HUES48 (cell line): ENCODE results near the gene PCYOX1L.

Experiments
- H3K27ac ChIP-seq: one replicate; pipeline ENCODE4 v1.7.0; 2013; ENCODE audit warnings: low read depth, low read length, inconsistent platforms
- H3K27me3 ChIP-seq: 2 replicates; pipeline ENCODE4 v1.6.1; 2013; ENCODE audit warnings: mild to moderate bottlenecking, low read length; ENCODE audit not compliant: control insufficient read depth, insufficient read depth
- H3K36me3 ChIP-seq: 2 replicates; pipeline ENCODE4 v1.6.1; 2013; ENCODE audit warnings: low read length; ENCODE audit not compliant: control insufficient read depth, insufficient read depth
- H3K4me1 ChIP-seq: 2 replicates; pipeline ENCODE4 v1.6.1; 2013; ENCODE audit warnings: mild to moderate bottlenecking, low read length; ENCODE audit not compliant: control insufficient read depth, insufficient read depth
- H3K4me3 ChIP-seq: 2 replicates; pipeline ENCODE4 v1.5.1; 2013; ENCODE audit warnings: mild to moderate bottlenecking, low read depth, low read length
- H3K9ac ChIP-seq: 2 replicates; pipeline ENCODE4 v1.6.1; 2013; ENCODE audit warnings: mild to moderate bottlenecking, low read depth, low read length, moderate library complexity
- H3K9me3 ChIP-seq: 2 replicates; pipeline ENCODE4 v1.6.1; 2013; ENCODE audit warnings: low read length; ENCODE audit not compliant: control insufficient read depth, insufficient read depth

Gene PCYOX1L

DNA sequence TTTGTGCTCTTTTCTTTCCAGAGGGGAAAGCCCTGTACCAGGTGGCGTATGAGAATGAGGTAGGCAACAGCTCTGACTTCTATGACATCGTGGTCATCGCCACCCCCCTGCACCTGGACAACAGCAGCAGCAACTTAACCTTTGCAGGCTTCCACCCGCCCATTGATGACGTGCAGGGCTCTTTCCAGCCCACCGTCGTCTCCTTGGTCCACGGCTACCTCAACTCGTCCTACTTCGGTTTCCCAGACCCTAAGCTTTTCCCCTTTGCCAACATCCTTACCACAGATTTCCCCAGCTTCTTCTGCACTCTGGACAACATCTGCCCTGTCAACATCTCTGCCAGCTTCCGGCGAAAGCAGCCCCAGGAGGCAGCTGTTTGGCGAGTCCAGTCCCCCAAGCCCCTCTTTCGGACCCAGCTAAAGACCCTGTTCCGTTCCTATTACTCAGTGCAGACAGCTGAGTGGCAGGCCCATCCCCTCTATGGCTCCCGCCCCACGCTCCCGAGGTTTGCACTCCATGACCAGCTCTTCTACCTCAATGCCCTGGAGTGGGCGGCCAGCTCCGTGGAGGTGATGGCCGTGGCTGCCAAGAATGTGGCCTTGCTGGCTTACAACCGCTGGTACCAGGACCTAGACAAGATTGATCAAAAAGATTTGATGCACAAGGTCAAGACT, 10.3 kb downstream of the PCYOX1L start:
- Histone ChIP-seq H3K9me3 (no peaks in the 10 kb centered on the region), H3K27me3 (no peaks in the 10 kb centered on the region), H3K4me3 (no peak overlapping the region), H3K9ac (no peak overlapping the region), H3K27ac (no peak overlapping the region), H3K36me3 (0 out of 2 replicates have a peak, but pooled peaks cover 4% of the 10 kb centered on the region), H3K4me1 (no peaks in the 10 kb centered on the region)

DNA sequence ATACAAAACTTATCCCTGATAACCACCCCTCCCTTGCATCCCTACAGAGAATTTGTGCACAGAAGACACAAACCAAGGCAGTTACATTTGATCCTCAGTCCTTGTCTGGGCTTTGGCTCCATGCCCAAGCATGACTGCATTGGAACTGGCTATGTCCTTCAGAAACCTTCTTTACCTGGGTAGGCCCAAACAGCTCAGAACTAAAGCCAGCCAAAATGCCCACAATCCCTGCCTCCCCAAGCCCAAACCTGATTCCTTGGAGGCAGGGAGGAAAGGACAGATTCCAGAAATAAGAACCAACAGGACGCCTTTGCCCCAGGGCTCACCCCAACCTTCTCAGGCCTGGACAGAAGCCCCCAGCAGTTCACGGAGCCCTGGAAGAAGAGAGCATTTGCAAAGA, 13.0 kb downstream of the PCYOX1L start:
- H3K9me3 ChIP-seq = no peaks in the 10 kb centered on the region
- H3K27ac ChIP-seq = no peak overlapping the region
- no peak overlapping the region for H3K9ac ChIP-seq
- 0 out of 2 replicates have a peak, but pooled peaks cover 4% of the 10 kb centered on the region for H3K36me3 ChIP-seq
- H3K4me1 ChIP-seq = no peaks in the 10 kb centered on the region
- no peak overlapping the region for H3K4me3 ChIP-seq
- H3K27me3 ChIP-seq = no peaks in the 10 kb centered on the region

DNA sequence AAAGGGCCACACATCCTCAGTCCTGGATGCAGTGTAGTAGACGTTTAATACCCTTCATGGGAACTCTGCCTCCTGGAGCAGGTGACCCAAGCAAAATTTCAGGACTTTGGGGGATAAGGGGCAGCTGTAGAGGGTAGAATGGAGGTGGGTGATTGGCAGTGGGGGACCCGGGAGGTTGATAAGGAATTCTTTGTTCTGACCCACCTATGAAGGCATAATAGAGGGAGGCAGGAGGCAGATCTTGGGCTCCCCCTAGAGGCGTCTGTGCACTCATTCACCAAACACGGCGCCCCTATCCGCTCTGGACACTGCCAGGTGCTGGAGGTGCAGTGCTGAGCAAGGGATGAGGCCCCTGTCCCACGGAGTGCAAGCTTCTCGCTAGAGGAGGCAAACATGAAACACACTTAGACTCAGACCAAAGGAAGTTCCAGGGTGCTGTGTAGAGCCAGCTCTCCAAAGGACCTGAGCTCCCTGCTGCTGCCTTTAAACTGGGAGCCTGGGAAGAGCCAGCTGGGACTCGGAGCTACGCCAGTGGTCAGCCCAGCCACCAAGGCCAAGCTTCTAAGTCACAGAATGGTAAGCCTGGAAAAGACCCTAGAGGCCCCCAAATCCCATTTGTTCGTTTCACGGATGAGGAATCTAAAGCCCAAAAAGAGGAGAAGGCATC, 13.6 kb downstream of the PCYOX1L start:
- Histone ChIP-seq H3K4me3 (no peak overlapping the region), H3K9me3 (no peaks in the 10 kb centered on the region), H3K9ac (no peak overlapping the region), H3K36me3 (0 out of 2 replicates have a peak, but pooled peaks cover 4% of the 10 kb centered on the region), H3K27me3 (no peaks in the 10 kb centered on the region), H3K27ac (no peak overlapping the region), H3K4me1 (no peaks in the 10 kb centered on the region)

DNA sequence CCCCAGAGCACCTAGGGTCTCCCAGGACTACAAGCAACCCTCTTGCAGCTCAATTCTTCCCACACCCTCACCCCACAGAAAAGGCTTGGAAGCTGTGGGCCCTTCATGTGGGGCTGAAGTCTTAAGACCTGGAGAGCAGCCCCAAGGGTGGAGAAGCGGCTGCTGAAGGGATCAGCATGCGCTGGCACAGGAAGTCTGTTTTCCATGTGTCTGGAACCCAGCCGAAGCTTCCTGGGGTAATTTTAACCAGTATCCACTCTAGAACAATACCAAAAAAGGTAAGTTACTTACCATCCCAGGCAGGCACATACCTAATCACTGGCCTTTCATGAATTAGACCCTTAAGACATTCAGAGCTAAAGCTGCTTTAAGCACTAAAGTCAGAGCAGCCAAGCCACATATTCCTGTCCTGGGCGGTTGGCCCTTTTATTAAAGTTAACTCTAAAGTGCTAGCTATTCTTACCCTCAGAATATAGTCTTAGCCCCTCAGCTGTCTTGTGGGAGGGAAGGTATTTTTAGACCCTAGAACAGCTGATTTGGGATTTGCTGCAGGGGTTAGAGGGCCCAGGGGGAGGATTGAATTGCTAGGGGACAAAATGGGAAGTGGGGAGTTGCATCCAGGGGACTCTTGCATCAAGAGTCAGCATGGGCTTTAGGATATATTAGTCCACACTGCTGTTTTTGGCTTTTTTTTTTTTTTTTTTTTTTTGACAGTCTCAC, 14.4 kb downstream of the PCYOX1L start:
- Histone ChIP-seq H3K4me3 (no peak overlapping the region), H3K27me3 (no peaks in the 10 kb centered on the region), H3K4me1 (no peaks in the 10 kb centered on the region), H3K9ac (no peak overlapping the region), H3K36me3 (0 out of 2 replicates have a peak, but pooled peaks cover 4% of the 10 kb centered on the region), H3K27ac (no peak overlapping the region), H3K9me3 (no peaks in the 10 kb centered on the region)

DNA sequence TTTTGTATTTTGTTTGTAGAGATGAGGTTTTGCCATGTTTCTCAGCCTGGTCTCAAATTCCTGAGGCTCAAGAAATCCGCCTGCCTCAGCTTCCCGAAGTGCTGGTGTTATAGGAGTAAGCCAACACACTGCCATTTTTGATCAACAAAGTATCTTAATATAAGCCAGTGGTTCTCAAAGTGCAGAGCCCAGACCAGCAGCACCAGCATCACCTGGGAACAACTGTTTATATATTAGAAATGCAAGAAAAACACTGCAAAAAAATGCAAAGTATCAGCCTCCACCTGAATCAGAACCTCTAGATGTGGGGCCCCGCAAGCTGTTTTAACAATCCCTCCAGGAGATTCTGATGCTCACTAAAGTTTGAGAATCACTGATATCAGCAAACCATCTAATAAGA, 15.1 kb downstream of the PCYOX1L start:
- Histone ChIP-seq H3K36me3 (0 out of 2 replicates have a peak, but pooled peaks cover 4% of the 10 kb centered on the region), H3K27me3 (no peaks in the 10 kb centered on the region), H3K4me3 (no peak overlapping the region), H3K4me1 (no peaks in the 10 kb centered on the region), H3K9ac (no peak overlapping the region), H3K27ac (no peak overlapping the region), H3K9me3 (no peaks in the 10 kb centered on the region)

DNA sequence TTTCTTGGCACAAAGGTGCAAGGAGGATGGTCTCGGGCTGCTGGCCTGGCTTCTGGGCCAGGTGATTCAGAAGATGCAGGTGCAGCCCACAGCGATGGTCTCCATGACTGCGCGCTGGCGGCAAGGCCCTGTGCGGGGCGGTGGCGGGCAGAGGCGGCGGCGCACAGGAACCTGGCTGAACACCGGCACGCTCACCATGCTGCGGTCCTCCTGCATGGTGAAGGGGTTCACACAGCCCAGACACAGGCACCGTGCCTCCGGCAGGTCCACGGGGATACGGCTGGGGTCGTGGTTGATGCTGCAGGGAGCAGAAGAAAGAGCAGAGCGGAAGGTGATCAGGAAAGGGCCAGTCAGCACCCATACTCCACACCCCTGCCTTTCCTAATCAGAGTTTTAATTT, 16.5 kb downstream of the PCYOX1L start:
- H3K27ac ChIP-seq = no peak overlapping the region
- no peaks in the 10 kb centered on the region for H3K4me1 ChIP-seq
- no peaks in the 10 kb centered on the region for H3K27me3 ChIP-seq
- H3K9ac ChIP-seq = no peak overlapping the region
- no peaks in the 10 kb centered on the region for H3K9me3 ChIP-seq
- no peaks in the 10 kb centered on the region for H3K36me3 ChIP-seq
- H3K4me3 ChIP-seq = no peak overlapping the region

DNA sequence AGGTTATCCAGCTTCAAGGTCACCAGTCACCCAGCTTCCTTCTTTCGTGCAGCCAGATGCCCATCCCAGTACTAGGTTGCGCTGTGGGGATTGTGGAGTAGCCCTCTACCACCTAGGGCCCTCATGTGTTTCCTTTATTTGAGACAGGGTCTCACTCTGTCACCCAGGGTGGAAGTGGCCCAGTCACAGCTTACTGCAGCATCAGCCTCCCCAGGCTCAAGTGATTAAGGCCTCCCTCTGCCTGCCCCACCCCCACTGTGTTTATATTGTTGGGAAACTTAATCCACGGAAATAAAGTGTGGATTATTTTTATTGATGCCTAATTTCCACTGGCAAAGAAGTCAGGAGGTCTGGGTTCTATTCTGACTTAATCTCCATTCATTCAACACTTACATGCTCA, 17.0 kb downstream of the PCYOX1L start:
- Histone ChIP-seq H3K27me3 (no peaks in the 10 kb centered on the region), H3K9ac (no peak overlapping the region), H3K4me3 (no peak overlapping the region), H3K4me1 (no peaks in the 10 kb centered on the region), H3K9me3 (no peaks in the 10 kb centered on the region), H3K27ac (no peak overlapping the region), H3K36me3 (no peaks in the 10 kb centered on the region)

DNA sequence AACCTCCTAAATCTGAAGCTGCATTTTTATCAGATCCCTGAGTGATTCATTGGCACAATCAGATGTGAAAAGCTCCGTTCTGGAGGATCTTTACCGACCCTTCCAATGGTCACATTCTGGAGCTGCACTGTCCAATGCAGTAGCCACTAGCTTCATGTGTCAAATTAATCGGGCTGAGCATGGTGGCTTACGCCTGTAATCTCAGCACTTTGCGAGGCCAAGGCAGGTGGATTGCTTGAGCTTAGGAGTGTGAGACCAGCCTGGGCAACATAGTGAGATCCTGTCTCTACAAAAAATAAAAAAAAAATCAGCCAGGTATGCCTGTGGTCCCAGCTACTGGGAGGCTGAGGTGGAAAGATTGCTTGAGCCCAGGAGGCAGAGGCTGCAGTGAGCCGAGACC, 17.6 kb downstream of the PCYOX1L start:
- Histone ChIP-seq H3K9me3 (no peaks in the 10 kb centered on the region), H3K9ac (no peak overlapping the region), H3K4me3 (no peak overlapping the region), H3K4me1 (no peaks in the 10 kb centered on the region), H3K27ac (no peak overlapping the region), H3K27me3 (no peaks in the 10 kb centered on the region), H3K36me3 (no peaks in the 10 kb centered on the region)

DNA sequence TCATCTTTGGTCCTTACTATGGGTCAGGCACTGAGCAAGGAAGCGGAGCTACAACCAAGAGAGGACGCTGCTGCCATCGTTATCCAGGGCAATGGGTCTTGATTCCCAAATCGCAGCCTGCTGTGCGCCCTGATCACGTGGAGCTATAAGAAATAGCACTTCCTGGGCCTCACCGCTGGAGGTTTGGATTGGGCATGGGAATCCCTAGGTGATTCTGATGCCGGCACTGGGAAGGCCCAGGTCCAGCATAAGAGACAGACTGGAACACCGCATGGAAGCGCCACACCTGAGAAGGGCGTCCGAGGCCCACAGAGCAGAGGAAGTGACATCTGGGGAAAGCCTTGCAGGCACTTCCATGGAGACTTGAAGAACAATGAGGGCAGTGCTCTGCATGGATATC, 18.3 kb downstream of the PCYOX1L start:
- no peak overlapping the region for H3K27ac ChIP-seq
- no peaks in the 10 kb centered on the region for H3K27me3 ChIP-seq
- H3K4me3 ChIP-seq = no peak overlapping the region
- H3K36me3 ChIP-seq = no peaks in the 10 kb centered on the region
- H3K9ac ChIP-seq = no peak overlapping the region
- no peaks in the 10 kb centered on the region for H3K4me1 ChIP-seq
- H3K9me3 ChIP-seq = no peaks in the 10 kb centered on the region

DNA sequence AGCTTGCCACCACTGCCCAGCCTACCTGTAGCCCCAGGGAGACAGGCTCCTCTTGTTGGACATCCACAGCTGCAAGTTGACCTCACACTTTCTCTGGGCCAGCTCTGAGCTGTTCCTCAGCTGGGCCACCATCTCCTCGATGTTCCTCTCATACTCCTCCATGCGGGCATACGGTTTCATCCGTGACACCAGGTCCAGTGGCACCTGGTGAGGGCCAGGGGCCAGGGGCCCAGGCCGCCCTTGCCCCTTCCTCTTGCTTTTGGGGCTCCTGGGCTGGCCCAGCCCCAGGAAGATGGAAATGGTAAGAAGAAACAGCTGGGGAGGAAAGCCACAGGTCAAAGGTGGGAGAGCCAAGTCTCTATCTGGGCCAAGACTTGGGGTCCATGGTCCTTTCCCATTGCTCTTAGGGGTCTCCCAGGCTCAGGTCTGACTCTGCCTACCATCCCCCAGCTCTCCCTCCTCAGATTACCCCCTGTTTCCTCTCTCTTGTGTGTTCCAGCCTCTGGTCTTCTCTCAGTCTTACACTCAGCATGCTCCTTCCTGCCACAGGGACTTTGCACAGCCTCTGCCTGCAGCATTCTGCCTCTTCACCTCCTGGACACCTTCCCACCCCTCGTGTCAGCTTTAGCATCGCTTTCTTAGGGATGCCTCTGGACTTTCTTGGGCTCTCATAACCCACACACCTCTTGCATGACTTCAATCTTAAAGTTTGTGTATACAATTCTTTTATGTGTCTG, 19.0 kb downstream of the PCYOX1L start:
- Histone ChIP-seq H3K36me3 (no peaks in the 10 kb centered on the region), H3K4me1 (no peaks in the 10 kb centered on the region), H3K9me3 (no peaks in the 10 kb centered on the region), H3K27ac (no peak overlapping the region), H3K27me3 (no peaks in the 10 kb centered on the region), H3K9ac (no peak overlapping the region), H3K4me3 (no peak overlapping the region)
